ENCODE results near the gene COL4A5.

GRCh38 chrX:108584617-108585211, 145.1 kb downstream of the COL4A5 start:
- no peak for TF ChIP-seq CTCF (IDR thresholded peaks at IDR 0.05)
- TF ChIP-seq POLR2A (IDR thresholded peaks at IDR 0.05), result no peak
